ENCODE data around the gene SPACA5. TPM values are rescaled to one million over a fixed set of nuclear protein-coding genes. Genes with fewer than 3 reads are reported as not detected.

The SPACA5 gene
- total RNA-seq, 1 donor from 2014 or later: not detected

- no peak for TF ChIP-seq CTCF (IDR thresholded peaks at IDR 0.05; ENCODE audit: insufficient read depth, low read length, severe bottlenecking)
- H3K27me3 ChIP-seq (ENCODE audit: control insufficient read depth, insufficient read depth, low read length): no peaks in the 10 kb centered on the region
- H3K4me3 ChIP-seq (ENCODE audit: low read depth, low read length): no peak overlapping the region
- H3K36me3 ChIP-seq (ENCODE audit: control insufficient read depth, insufficient read depth, low read length): peaks cover 8% of the 10 kb centered on the region
- FAIRE-seq (no peak), DNase-seq (ENCODE audit: low read depth) (no peak)
Measured at GRCh38 chrX:48058621-48059295, 52.0 kb downstream of the SPACA5 start.

- Histone ChIP-seq H3K36me3 (ENCODE audit: control insufficient read depth, insufficient read depth, low read length) (peaks cover 8% of the 10 kb centered on the region), H3K27me3 (ENCODE audit: control insufficient read depth, insufficient read depth, low read length) (no peaks in the 10 kb centered on the region), H3K4me3 (ENCODE audit: low read depth, low read length) (no peak overlapping the region)
- DNase-seq (ENCODE audit: low read depth) (no peak), FAIRE-seq (no peak)
- no peak for TF ChIP-seq CTCF (IDR thresholded peaks at IDR 0.05; ENCODE audit: insufficient read depth, low read length, severe bottlenecking)
Measured at GRCh38 chrX:48059296-48059639, 52.5 kb downstream of the SPACA5 start.

Other genes starting within 250 kb of the SPACA5 start
- 2.4 and 3.8 TPM in 2 replicates for gene ZNF81, start 170.1 kb upstream of the SPACA5 start, total RNA-seq
- gene ZNF182, start 3.0 kb upstream of the SPACA5 start, total RNA-seq: 3.4 and 3.5 TPM in 2 replicates
- gene ZNF630, start 64.7 kb downstream of the SPACA5 start, total RNA-seq: 1.8 and 2.0 TPM in 2 replicates
- not detected in 2 replicates for gene SPACA5B, start 123.6 kb downstream of the SPACA5 start, total RNA-seq
- gene SSX5, start 189.8 kb downstream of the SPACA5 start, total RNA-seq: not detected in 2 replicates
- gene SSX1, start 248.4 kb downstream of the SPACA5 start, total RNA-seq: not detected in 2 replicates

Measured in bronchial epithelial cell (primary cell).